HG03342 (cell line): Measurements from ENCODE around the gene NXPE3.
"Not testable (repeated sequence)": the region's sequence is repeated elsewhere in the genome, so short reads cannot be mapped to it uniquely, and the experiment has no call there.

Experiments used
- ATAC-seq: cut with Tn5 transposase; IDR thresholded peaks from one replicate; pipeline ENCODE4 v1.9.1; 2021; ENCODE audit warnings: mild to moderate bottlenecking, moderate library complexity; ENCODE audit not compliant: unreplicated experiment

Gene NXPE3

GRCh38 chr3:101779047-101779821, at the start of gene NXPE3:
Gene NXPE3, plus strand, starts transcription at chr3:101779211. Its CDS starts 6,386 bp downstream, at chr3:101785597.
- peak; percentile 95 for ATAC-seq

DNA sequence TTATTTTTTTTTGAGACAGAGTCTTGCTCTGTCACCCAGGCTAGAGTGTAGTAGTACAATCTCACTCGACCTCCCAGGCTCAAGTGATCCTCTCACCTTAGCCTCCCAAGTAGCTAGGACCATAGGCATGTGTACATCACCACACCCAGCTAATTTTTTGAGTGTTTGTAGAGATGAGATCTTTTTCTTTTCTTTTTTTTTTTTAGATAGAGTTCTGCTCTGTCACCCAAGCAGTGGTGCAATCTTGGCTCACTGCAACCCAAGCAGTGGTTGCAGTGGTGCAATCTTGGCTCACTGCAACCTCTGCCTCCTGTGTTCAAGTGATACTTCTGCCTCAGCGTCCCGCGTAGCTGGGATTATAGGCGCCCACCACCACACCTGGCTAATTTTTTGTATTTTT, 49.4 kb upstream of the NXPE3 start:
- ATAC-seq = no peak

GRCh38 chr3:101730839-101731238, 48.2 kb upstream of the NXPE3 start:
- no peak for ATAC-seq

DNA sequence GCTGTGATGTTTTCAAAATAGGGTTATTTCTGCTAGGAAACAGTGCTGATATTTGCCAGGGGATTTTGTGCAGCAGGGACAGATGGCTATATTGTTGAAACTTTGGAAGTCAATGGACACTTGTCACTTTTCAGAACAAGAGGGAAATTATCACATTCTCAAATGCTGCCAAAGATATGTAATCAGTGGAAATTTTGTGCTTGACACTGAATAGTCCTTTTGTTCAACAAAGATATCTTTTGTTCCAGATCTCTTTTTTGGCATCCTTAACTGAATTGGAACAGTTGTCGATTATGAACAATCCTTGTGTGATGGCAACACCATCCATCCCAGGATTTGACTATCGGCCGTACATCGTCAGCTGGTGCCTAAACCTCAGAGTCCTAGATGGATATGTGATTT, 46.8 kb upstream of the NXPE3 start:
- ATAC-seq = no peak

DNA sequence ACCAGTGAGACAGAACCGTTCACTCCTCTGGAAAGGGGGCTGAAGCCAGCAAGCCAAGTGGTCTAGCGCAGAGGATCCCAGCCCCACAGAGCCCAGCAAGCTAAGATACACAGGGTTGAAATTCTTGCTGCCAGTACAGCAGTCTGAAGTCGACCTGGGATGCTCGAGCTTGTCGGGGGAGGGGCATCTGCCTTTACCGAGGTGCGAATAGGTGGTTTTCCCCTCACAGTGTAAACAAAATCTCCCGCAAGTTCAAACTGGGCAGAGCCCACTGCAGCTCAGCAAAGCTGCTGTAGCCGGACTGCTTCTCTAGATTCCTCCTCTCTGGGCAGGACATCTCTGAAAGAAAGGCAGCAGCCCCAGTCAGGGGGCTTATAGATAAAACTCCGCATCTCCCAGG, 43.2 kb upstream of the NXPE3 start:
- ATAC-seq = no peak

DNA sequence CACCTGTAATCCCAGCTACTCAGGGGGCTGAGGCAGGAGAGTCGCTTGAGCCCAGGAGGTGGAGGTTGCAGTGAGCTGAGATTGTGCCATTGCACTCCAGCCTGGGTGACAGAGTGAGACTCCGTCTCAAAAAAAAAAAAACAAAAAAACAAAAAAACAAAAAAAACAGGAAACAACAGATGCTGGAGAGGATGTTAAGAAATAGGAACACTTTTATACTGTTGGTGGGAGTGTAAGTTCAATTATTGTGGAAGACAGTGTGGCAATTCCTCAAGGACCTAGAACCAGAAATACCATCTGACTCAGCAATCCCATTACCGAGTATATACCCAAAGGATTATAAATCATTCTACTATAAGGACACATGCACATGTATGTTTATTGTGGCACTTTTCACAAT, 37.1 kb upstream of the NXPE3 start:
- not testable (repeated sequence) for ATAC-seq

GRCh38 chr3:101744811-101745210, 34.2 kb upstream of the NXPE3 start:
- ATAC-seq = no peak

DNA sequence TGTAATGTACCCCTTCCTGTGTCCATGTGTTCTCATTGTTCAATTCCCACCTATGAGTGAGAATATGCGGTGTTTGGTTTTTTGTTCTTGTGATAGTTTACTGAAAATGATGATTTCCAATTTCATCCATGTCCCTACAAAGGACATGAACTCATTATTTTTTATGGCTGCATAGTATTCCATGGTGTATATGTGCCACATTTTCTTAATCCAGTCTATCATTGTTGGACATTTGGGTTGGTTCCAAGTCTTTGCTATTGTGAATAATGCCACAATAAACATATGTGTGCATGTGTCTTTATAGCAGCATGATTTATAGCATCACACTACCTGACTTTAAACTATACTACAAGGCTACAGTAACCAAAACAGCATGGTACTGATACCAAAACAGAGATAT, 33.1 kb upstream of the NXPE3 start:
- ATAC-seq = not testable (repeated sequence)

- not testable (repeated sequence) for ATAC-seq
Observed at GRCh38 chr3:101753386-101754113, 25.5 kb upstream of the NXPE3 start.

- no peak for ATAC-seq
Observed at GRCh38 chr3:101758224-101758623, 20.8 kb upstream of the NXPE3 start.

- ATAC-seq = no peak
Observed at GRCh38 chr3:101762041-101762646, 16.9 kb upstream of the NXPE3 start.

- ATAC-seq = not testable (repeated sequence)
Observed at GRCh38 chr3:101777745-101778281, 1.2 kb upstream of the NXPE3 start.

GRCh38 chr3:101778385-101779046, 495 bp upstream of the NXPE3 start:
- no peak for ATAC-seq

DNA sequence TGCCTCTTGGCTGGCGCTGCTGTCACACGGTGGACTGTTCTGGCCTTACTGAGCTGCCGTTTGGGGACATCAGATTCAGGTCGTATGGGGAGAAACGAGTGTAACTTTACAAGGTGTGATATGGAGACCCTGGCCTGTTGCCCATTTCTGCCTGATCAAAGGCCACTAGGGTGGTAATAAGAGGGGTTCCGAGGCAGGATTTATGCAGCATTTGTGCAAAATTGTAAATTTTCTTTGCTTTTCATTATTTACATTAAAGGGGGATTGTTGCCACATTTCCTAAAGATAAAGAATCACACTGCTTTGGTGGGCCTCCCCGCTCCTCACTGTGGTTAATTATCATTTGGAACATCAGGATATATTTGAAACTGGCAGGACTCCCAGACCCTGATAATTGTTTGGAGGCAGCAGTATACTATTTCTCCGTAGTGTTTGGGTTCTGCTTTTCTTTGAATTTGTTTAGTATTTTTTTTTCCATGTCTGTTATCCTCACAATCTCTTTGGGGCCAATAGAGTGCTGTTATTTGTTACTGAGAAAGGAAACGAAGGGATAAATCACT, 891 bp downstream of the NXPE3 start:
- no peak for ATAC-seq

DNA sequence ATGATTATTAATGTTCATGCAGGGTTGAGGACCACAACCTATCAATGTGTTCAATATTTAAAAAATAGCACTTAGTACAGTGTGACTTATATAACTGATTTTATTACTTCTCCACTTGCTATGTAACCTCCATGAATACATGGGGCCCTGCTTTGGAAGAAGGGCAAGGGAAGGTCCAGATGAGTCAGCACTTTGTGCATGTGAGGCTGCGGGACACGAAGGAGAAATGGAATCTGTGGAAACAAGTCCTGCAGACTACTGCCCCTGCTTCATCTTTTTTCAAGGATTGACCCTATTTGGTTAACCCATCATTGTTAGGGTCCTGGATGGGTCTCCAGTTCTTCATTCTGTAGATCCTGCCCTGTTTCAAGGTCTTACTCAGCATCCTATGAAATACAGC, 1.6 kb downstream of the NXPE3 start:
- no peak for ATAC-seq

DNA sequence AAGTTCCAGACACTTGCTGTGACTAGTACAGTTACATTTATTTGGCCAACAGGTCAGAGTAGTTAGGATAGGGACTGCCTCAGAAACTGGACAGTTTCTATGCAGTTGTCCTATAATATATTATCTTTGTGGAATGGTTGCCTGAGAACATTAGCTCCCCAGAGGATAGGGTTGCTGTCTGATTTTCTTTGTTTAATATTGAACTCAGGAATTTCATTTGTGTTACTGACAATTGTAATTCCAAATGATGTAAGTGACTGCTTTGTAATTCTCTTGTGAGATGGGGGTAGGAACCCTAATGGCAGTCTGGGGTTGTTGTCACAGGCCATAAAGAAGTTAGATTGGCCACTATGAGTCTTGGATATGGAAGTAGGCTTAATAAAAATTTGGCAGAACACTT, 2.2 kb downstream of the NXPE3 start:
- no peak for ATAC-seq

DNA sequence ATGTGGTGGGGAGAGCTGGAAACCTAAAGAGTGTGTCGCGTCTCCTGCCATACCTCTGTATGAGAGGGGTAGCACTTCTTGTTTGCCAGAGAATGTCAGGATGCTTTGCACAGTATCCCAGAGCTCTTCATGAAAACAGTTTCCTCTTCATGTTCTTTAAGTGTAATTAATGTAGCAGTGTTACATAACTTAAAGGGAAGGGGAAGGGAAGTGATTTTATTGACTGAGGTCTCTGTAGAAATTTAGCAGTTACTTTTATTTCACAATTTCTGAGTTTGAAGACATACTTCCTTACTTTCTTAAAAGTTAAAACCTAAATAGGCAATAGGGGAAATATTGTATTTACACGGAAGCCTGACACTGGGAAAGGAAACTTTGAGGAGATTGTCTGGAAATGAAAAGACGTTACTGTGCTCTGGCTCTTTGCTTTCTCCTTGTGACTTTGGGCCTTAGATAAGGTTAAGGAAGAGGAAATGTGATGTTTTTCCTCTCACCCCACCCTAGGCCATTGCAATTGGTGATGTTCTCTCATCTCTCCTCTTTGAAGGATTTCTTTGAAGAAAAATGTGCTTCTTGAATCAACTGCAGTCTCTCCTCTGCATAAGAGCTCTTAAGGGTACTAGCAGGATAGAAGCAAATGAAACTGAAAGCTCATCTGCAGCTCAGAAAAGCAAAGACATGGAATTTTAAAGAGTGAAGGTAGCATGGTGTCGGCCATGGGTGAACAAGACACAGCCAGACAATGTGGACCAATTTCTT, 6.0 kb downstream of the NXPE3 start:
- ATAC-seq = no peak

DNA sequence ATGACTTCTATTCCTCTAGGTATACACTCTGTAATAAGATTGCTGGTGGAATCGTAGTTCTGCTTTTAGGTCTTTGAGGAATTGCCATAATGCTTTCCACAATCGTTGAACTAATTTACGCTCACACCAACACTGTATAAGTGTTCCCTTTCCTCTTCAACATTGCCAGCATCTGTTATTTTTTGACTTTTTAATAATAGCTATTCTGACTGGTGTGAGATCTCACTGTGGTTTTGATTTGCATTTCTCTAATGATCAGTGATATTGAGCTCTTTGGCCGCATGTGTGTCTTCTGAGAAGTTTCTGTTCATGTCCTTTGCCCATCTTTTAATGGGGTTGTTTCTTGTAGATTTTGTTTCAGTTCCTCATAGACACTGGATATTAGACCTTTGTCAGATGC, 12.8 kb downstream of the NXPE3 start:
- ATAC-seq = peak; percentile 96

- ATAC-seq = no peak
Observed at GRCh38 chr3:101796077-101796680, 17.2 kb downstream of the NXPE3 start.

DNA sequence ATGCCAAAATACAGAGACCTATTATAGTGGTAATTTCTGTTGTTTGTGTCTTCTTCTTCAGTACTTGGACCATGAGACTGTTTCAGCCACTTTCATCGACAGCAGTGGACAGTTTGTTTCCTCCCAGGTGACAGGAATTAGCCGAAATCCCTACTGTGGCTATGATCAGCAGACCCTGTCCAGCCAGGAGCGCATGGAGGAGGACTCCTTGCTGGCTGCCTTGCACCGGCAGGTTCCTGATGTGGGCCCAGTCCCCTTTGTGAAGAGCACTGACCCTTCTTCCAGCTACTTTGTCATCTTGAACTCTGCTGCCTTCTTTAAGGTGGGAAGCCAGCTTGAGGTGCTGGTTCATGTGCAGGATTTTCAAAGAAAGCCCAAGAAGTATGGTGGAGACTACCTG, 22.2 kb downstream of the NXPE3 start:
- ATAC-seq = no peak
